Fibroblast of pulmonary artery (primary cell): ENCODE data around the gene MAFB.

Experiments
- DNase-seq: peaks from one replicate; pipeline ENCODE4 v3.0.0-alpha.2; 2010; ENCODE audit warnings: low read depth
- H3K4me3 ChIP-seq: replicated peaks from 2 replicates; pipeline ENCODE4 v1.5.1; 2011; ENCODE audit warnings: low read depth, mild to moderate bottlenecking, control low read depth, low read length, moderate library complexity
- TF ChIP-seq, protein P1 (sequence below): IDR thresholded peaks from 2 replicates; pipeline ENCODE4 v1.5.1; 2011; ENCODE audit warnings: mild to moderate bottlenecking, control low read depth, low read length, inconsistent platforms; ENCODE audit errors: missing control alignments

Gene MAFB

GRCh38 chr20:40720826-40721225 lies 31.8 kb upstream of the MAFB start:
- TF ChIP-seq, protein P1, sequence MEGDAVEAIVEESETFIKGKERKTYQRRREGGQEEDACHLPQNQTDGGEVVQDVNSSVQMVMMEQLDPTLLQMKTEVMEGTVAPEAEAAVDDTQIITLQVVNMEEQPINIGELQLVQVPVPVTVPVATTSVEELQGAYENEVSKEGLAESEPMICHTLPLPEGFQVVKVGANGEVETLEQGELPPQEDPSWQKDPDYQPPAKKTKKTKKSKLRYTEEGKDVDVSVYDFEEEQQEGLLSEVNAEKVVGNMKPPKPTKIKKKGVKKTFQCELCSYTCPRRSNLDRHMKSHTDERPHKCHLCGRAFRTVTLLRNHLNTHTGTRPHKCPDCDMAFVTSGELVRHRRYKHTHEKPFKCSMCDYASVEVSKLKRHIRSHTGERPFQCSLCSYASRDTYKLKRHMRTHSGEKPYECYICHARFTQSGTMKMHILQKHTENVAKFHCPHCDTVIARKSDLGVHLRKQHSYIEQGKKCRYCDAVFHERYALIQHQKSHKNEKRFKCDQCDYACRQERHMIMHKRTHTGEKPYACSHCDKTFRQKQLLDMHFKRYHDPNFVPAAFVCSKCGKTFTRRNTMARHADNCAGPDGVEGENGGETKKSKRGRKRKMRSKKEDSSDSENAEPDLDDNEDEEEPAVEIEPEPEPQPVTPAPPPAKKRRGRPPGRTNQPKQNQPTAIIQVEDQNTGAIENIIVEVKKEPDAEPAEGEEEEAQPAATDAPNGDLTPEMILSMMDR: no peak
- DNase-seq: no peak
- no peak overlapping the region for H3K4me3 ChIP-seq

DNA sequence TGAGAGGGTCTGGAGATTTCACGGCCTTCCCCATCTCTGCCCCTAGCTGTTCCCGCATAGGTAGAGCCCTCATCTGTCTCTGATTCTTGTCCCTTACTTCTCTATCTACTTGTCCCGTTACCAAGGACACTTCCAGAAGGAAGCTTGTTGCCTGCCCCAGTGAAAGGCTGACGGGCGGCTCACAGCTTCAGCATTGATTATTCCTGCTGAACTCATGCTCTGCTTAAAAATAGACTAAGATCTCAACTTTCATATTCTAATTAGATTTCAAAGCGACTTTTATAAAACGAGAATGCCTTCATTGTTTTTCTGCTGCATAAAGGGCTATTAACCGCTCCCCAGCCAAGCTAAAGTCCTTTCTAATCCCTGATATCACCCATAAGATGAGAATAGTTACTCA lies 31.1 kb upstream of the MAFB start:
- TF ChIP-seq, protein P1: no peak
- no peak overlapping the region for H3K4me3 ChIP-seq
- DNase-seq: no peak

GRCh38 chr20:40718982-40719729 lies 30.1 kb upstream of the MAFB start:
- no peak for DNase-seq
- TF ChIP-seq, protein P1: no peak
- H3K4me3 ChIP-seq: no peak overlapping the region

DNA sequence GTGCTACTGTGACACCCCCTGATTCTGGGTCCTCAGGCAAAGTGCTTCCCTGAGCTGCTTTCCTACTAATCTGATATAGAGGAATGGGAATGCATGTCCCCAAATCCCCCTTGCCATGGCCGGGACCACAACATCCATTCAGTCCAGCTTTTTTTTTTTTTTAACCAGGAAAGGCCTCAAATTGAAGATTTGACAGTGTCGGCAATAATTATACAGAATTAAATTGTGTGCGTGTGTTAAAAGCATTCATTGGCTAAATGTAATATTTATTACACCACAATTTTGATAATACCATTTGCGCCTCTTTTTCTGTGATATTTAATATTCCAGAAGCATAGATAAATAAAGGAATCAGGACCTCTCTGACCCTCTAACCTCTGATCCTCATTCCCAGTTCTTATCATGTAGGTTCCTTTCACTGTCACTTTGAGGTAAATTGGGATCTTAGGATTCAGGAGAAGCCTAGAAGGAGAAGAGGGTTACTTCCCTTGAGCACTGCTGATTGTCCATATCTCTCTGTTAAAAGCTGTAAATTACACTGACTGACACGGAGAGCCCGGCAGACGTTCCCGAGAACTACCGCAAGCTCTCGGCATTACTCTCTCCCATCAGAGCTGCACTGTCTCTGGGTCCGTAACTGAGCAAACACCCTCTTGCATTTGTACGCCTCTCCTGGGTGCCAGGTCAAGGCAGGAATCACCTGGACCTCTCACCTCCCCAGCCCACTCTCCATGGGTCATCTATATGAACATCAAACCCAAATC lies 29.4 kb upstream of the MAFB start:
- no peak for DNase-seq
- TF ChIP-seq, protein P1: no peak
- no peak overlapping the region for H3K4me3 ChIP-seq

- TF ChIP-seq, protein P1: no peak
- DNase-seq: no peak
- H3K4me3 ChIP-seq: no peak overlapping the region
These were observed 28.4 kb upstream of the MAFB start for GRCh38 chr20:40717343-40717865.

GRCh38 chr20:40715491-40715890 lies 26.5 kb upstream of the MAFB start:
- no peak overlapping the region for H3K4me3 ChIP-seq
- DNase-seq: no peak
- TF ChIP-seq, protein P1: no peak
